ENCODE results near the gene ZFC3H1. TPM values are rescaled to one million over a fixed set of nuclear protein-coding genes. Genes with fewer than 3 reads are reported as not detected.
A peak's percentile ranks its signal among the peaks of the same experiment; 100 is the strongest.

Gene ZFC3H1
- total and polyA plus RNA-seq, 11 donors, result 9.8 to 27.3 (median 17.4) TPM

DNA sequence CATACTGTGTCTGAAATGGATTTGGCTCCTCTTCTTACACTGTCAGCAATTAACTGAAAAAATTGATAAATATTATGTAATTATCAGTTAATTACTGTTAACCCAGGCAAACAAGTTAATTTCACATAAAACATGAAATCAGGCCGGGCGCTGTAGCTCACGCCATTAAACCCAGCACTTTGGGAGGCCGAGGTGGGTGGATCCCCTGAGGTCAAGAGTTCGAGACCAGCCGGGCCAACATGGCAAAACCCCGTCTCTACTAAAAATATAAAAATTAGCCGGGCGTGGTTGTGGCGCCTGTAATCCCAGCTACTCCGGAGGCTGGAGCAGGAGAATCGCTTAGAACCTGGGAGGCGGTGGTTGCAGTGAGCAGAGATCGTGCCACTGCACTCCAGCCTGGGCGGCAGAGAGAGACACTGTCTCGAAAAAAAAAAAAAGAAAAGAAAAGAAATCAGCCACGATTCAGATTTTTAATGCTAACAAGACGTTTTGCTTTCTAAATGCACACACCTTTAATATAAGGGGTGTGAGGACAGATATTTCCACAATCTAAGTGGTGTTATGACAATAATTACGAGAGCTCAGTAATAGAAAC, 21.8 kb upstream of the ZFC3H1 start:
- H3K9me3 ChIP-seq, result no peaks in the 10 kb centered on the region
- 24 to 35% (median 32%) methylated on average over 19 of the region's 19 CpGs for WGBS, 4 donors

DNA sequence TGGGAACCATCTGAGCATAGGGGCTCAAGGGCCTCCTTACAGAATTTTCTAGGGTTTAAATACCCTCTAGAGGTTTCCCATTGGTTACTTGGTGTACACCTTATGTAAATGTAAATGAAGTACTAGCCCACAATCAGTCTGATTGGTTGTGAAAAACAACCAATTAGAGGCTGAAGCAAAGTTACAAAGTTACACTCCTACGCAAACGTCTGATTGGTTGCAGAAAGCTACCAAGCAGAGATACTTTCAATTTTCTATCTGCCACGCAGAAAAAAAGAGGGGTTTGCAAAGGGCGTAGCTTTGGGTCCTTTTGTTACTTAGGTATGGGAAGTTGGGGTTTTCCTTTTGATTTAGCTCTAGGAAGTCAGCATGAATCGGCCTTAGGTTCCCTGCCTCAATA, 20.4 kb upstream of the ZFC3H1 start:
- H3K36me3 ChIP-seq, result no peaks in the 10 kb centered on the region
- 65 to 76% (median 73%) methylated on average over 5 of the region's 5 CpGs for WGBS, 4 donors
- peak overlapping the region in 1 of 12 donors; percentile 43 for H3K27ac ChIP-seq
- H3K27me3 ChIP-seq, result no peaks in the 10 kb centered on the region
- no peak for TF ChIP-seq POLR2A (IDR thresholded peaks at IDR 0.05)
- TF ChIP-seq, protein P1, sequence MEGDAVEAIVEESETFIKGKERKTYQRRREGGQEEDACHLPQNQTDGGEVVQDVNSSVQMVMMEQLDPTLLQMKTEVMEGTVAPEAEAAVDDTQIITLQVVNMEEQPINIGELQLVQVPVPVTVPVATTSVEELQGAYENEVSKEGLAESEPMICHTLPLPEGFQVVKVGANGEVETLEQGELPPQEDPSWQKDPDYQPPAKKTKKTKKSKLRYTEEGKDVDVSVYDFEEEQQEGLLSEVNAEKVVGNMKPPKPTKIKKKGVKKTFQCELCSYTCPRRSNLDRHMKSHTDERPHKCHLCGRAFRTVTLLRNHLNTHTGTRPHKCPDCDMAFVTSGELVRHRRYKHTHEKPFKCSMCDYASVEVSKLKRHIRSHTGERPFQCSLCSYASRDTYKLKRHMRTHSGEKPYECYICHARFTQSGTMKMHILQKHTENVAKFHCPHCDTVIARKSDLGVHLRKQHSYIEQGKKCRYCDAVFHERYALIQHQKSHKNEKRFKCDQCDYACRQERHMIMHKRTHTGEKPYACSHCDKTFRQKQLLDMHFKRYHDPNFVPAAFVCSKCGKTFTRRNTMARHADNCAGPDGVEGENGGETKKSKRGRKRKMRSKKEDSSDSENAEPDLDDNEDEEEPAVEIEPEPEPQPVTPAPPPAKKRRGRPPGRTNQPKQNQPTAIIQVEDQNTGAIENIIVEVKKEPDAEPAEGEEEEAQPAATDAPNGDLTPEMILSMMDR (IDR thresholded peaks at IDR 0.05), result no peak
- no peak for ATAC-seq
- no peaks in the 10 kb centered on the region for H3K9me3 ChIP-seq
- no peak for DNase-seq
- intact Hi-C loops (cut with DNase I), result loop anchor here in 1 of 10 donors (10.0 kb wide), 1 partner anchor 61 kb away; no protein-coding TSS in a partner anchor
- peaks cover 0 to 45% (median 20%) of the 10 kb centered on the region in 12 donors for H3K4me1 ChIP-seq
- H3K4me3 ChIP-seq, result peak overlapping the region in 3 of 12 donors; percentile 14 to 34 (median 19)

More for the DNA sequence above, 21.8 kb upstream of the ZFC3H1 start:
- peaks cover 0 to 10% (median 0%) of the 10 kb centered on the region in 9 donors for H3K36me3 ChIP-seq
- TF ChIP-seq, protein P1 (IDR thresholded peaks at IDR 0.05), result no peak
- no peak for TF ChIP-seq POLR2A (IDR thresholded peaks at IDR 0.05)
- H3K27me3 ChIP-seq, result no peaks in the 10 kb centered on the region
- peak overlapping the region; percentile 50 to 88 (median 78) for H3K4me3 ChIP-seq
- ATAC-seq, result peak in 1 of 4 donors; percentile 16
- peaks cover 0 to 46% (median 20%) of the 10 kb centered on the region in 12 donors for H3K4me1 ChIP-seq
- intact Hi-C loops (cut with DNase I), result loop anchor here in 4 of 10 donors (5.0 to 10.0 kb wide), 3 partner anchors 59 to 67 kb away; partner anchors contain the start of gene RAB21 (in 2 of the 4)
- DNase-seq, result no peak
- H3K27ac ChIP-seq, result peak overlapping the region; percentile 54 to 99 (median 94)

DNA sequence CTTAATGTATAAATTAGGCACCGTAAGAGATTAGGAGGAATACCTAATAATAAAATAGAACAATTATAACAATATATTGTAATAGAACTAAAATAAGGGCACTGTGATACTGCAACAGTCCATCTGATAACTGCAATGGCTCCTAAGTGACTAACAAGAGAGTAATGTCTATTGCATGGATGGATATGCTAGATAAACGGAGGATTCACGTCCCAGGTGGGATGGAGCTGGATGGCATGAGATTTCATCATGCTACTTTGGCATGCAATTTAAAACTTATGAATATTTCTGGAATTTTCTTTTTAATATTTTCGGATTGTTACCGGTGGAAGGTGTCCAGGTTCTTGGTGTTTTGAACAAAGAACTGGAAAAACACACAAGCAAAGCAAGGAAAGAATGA, 20.0 kb upstream of the ZFC3H1 start:
- no peak overlapping the region for H3K4me3 ChIP-seq
- whole genome bisulfite sequencing, 4 donors, result 88 to 94% (median 91%) methylated on average over 5 of the region's 5 CpGs
- TF ChIP-seq, protein P1 (IDR thresholded peaks at IDR 0.05), result no peak
- TF ChIP-seq POLR2A (IDR thresholded peaks at IDR 0.05), result no peak
- no peaks in the 10 kb centered on the region for H3K36me3 ChIP-seq
- no peaks in the 10 kb centered on the region for H3K9me3 ChIP-seq
- peaks cover 0 to 41% (median 20%) of the 10 kb centered on the region in 12 donors for H3K4me1 ChIP-seq
- DNase-seq, result no peak
- no peak for ATAC-seq
- intact Hi-C loops (cut with DNase I), result loop anchor here in 1 of 10 donors (10.0 kb wide), 1 partner anchor 61 kb away; no protein-coding TSS in a partner anchor
- H3K27ac ChIP-seq, result no peak overlapping the region
- H3K27me3 ChIP-seq, result no peaks in the 10 kb centered on the region

DNA sequence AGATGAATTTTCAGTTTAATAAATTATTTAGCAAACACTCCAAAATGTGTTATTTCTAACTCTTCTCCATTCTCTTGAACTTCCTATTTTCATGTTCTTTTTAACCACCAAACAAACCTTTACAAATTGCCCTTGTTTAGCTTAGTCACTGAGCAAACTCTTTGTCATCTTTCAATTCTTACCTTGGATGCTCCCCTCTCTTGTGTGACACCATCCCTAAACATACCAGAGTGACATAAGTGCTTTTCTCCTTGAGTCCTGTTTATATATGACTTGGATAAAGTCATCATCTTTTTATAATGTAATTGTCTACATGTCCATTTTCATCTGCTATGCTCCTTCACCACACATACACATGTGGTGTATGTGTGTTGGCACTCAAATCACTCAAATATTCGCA, 18.8 kb upstream of the ZFC3H1 start:
- ATAC-seq (no peak), DNase-seq (no peak)
- Histone ChIP-seq H3K36me3 (peaks cover 0 to 3% (median 0%) of the 10 kb centered on the region in 9 donors), H3K4me1 (peaks cover 0 to 29% (median 12%) of the 10 kb centered on the region in 12 donors), H3K9me3 (no peaks in the 10 kb centered on the region), H3K4me3 (no peak overlapping the region), H3K27ac (no peak overlapping the region), H3K27me3 (no peaks in the 10 kb centered on the region)
- WGBS, 4 donors, result 95 to 97% (median 96%) methylated on average over 1 of the region's 1 CpG
- intact Hi-C loops (cut with DNase I), result loop anchor here in 1 of 10 donors (10.0 kb wide), 1 partner anchor 62 kb away; no protein-coding TSS in a partner anchor
- TF ChIP-seq, protein P1 (IDR thresholded peaks at IDR 0.05), result no peak
- no peak for TF ChIP-seq POLR2A (IDR thresholded peaks at IDR 0.05)
